Measurements from ENCODE around the gene CSTPP1. TPM values are rescaled to one million over a fixed set of nuclear protein-coding genes. Genes with fewer than 3 reads are reported as not detected.

Gene CSTPP1
- total RNA-seq, 1 donor from 2014 or later, result 32.8 TPM

DNA sequence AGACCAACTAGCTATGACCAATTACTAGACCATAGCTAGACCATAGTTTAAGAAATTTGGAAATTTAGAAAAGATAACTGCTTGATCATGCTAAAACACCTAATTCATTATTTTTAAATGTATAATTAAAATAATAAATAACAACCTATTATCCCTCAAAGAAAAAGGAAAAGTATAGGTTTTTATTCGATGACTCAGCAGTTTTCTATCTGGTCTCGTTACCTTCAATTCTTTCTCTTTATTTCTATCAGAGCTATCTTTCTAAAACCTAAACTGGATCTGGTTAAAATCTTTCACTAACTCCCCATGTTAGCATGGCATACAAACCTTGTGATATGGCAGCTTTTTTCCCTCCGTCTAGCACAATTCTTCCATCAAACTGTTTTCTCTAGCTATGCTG lies 27.3 kb downstream of the CSTPP1 start:
- Histone ChIP-seq H3K4me1 (no peaks in the 10 kb centered on the region), H3K27me3 (ENCODE audit: low read depth) (no peaks in the 10 kb centered on the region), H3K27ac (no peak overlapping the region), H3K9me3 (no peaks in the 10 kb centered on the region), H3K4me3 (no peak overlapping the region), H3K36me3 (no peaks in the 10 kb centered on the region)
- no peak for ATAC-seq
- no peak for DNase-seq
- intact Hi-C loops (cut with DNase I), result no loop called here
- TF ChIP-seq, protein P1, sequence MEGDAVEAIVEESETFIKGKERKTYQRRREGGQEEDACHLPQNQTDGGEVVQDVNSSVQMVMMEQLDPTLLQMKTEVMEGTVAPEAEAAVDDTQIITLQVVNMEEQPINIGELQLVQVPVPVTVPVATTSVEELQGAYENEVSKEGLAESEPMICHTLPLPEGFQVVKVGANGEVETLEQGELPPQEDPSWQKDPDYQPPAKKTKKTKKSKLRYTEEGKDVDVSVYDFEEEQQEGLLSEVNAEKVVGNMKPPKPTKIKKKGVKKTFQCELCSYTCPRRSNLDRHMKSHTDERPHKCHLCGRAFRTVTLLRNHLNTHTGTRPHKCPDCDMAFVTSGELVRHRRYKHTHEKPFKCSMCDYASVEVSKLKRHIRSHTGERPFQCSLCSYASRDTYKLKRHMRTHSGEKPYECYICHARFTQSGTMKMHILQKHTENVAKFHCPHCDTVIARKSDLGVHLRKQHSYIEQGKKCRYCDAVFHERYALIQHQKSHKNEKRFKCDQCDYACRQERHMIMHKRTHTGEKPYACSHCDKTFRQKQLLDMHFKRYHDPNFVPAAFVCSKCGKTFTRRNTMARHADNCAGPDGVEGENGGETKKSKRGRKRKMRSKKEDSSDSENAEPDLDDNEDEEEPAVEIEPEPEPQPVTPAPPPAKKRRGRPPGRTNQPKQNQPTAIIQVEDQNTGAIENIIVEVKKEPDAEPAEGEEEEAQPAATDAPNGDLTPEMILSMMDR (IDR thresholded peaks at IDR 0.05), result no peak

DNA sequence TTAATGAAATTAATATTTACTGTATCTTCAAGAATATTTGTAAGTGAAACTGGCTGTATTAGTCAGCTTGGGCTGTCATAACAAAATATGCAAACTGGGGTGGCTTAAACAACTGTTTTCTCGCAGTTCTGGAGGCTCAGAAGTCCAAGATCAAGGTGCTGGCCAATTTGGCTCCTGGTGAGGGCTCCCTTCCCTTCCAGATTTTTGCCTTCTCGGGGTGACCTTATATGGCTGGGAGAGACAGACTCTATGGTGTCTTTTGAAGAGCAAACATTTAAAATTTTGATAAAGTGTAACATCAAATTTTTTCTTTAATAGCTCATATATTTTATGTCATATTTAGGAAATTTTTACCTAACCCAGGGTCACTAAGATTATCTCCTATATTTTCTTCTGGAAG lies 30.2 kb downstream of the CSTPP1 start:
- ATAC-seq, result no peak
- TF ChIP-seq, protein P1 (IDR thresholded peaks at IDR 0.05), result no peak
- intact Hi-C loops (cut with DNase I), result no loop called here
- Histone ChIP-seq H3K9me3 (no peaks in the 10 kb centered on the region), H3K4me3 (no peak overlapping the region), H3K27ac (no peak overlapping the region), H3K36me3 (no peaks in the 10 kb centered on the region), H3K4me1 (no peaks in the 10 kb centered on the region), H3K27me3 (ENCODE audit: low read depth) (no peaks in the 10 kb centered on the region)
- no peak for DNase-seq

DNA sequence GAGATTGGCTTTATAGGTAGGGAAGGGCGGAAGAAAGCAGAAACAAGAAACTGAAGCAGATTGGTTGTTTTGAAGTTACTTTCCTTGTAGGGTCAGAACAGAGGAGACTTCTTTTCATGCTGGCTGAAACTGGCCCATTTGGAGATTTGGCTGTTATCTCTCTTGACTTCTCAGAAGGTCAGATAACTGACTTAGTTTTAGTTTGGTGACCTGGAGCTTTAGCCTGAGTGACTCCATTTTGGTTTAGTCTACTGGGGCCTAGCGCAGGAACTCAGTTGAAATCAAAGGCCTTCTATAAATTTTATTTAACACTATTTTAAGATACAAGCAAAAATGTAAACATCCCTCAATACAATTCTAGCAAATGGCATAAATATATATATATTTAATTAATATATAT lies 31.4 kb downstream of the CSTPP1 start:
- Histone ChIP-seq H3K4me1 (no peaks in the 10 kb centered on the region), H3K27ac (no peak overlapping the region), H3K4me3 (no peak overlapping the region), H3K27me3 (ENCODE audit: low read depth) (no peaks in the 10 kb centered on the region), H3K9me3 (no peaks in the 10 kb centered on the region), H3K36me3 (no peaks in the 10 kb centered on the region)
- ATAC-seq, result no peak
- intact Hi-C loops (cut with DNase I), result no loop called here
- TF ChIP-seq, protein P1 (IDR thresholded peaks at IDR 0.05), result no peak
- DNase-seq, result no peak

DNA sequence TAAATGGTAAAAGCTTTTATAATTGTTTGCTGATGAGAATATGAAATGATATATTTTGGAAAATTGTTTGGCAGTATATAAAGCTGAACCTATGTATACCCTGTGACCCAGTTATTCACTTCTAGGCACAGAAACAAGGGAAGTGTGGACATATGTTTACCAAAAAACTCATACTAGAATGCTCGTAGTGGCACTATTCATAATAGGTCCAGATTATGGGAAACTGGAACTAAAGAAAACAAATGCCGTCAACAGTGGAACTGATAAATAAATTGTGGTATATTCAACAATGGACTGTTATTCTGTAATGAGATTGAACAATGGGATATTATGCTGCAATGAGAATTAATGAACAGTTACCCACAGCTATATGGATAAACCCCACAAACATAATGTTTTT lies 32.8 kb downstream of the CSTPP1 start:
- ATAC-seq (no peak), DNase-seq (no peak)
- TF ChIP-seq, protein P1 (IDR thresholded peaks at IDR 0.05), result no peak
- Histone ChIP-seq H3K36me3 (no peaks in the 10 kb centered on the region), H3K9me3 (no peaks in the 10 kb centered on the region), H3K27ac (no peak overlapping the region), H3K4me1 (no peaks in the 10 kb centered on the region), H3K4me3 (no peak overlapping the region), H3K27me3 (ENCODE audit: low read depth) (no peaks in the 10 kb centered on the region)
- intact Hi-C loops (cut with DNase I), result no loop called here

DNA sequence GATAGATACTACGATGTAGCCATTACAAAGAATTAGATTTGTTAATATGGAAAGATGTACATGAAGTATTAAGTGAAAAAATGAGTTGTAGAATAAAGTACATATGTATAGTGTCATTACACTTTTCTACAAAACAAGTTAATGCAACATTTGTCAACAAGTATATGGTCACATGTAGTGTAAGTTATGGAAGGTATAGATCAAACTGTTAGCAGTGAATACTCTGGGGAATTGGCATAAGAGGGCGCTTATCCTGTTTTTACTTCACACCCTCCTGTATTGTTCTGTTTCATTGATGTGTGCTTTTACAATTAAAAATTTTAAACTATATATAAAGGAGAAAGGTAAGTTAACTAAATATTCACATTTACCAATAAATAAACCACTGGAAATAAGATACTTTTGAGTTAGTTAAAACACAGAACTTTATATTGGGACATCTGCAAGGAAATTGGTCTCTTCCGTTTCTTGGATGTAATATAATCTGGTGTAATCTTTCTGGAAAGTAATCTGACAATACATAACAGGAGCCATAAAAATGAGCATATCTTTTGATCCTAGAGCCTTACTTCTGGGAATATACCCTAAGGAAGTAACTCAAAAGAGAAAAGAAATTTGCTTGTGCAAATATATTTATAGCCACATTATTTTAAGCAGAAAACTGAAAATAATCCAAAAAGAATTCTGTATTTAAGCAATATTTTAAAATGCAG lies 34.5 kb downstream of the CSTPP1 start:
- H3K36me3 ChIP-seq, result no peaks in the 10 kb centered on the region
- H3K27me3 ChIP-seq (ENCODE audit: low read depth), result no peaks in the 10 kb centered on the region
- no peak overlapping the region for H3K4me3 ChIP-seq
- TF ChIP-seq, protein P1 (IDR thresholded peaks at IDR 0.05), result no peak
- DNase-seq (no peak), ATAC-seq (no peak)
- H3K27ac ChIP-seq, result no peak overlapping the region
- no peaks in the 10 kb centered on the region for H3K4me1 ChIP-seq
- no peaks in the 10 kb centered on the region for H3K9me3 ChIP-seq
- intact Hi-C loops (cut with DNase I), result no loop called here

All from lower lobe of right lung (tissue), 2 donors.